ENCODE results near the gene GAS2.

DNA sequence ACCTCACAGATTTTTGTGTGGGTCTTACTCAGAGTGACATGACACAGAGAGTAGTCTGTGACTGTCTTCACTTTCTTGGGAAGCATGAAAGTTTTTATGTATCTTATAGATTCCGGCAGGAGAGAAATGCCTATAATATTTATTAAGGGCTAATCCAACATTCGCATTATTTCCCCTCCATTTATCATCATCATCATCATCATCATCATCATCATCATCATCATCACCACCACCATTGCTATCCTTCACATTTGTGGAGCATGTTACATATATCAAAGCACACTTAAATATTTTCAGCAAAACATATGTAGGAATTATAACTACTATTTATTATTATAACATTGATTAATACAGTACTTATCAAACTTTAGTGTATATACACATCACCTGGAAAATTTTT lies 66.2 kb downstream of the GAS2 start:
- TF ChIP-seq NFE2L1 (tag; IDR thresholded peaks at IDR 0.05; ENCODE audit: borderline replicate concordance, low read depth) (no peak), SMAD2 (IDR thresholded peaks at IDR 0.05; ENCODE audit: low read depth, low read length) (no peak), JUNB (CRISPR knock-in tag; conservative IDR thresholded peaks at IDR 0.05) (no peak), SIN3A (IDR thresholded peaks at IDR 0.05; ENCODE audit: borderline replicate concordance in 2 of 2, control insufficient read depth in 1 of 2, low read depth in 2 of 2, low read length in 2 of 2) (no peak), EP300 (IDR thresholded peaks at IDR 0.05; ENCODE audit: low read length) (no peak), HEY1 (CRISPR knock-in tag; IDR thresholded peaks at IDR 0.05; ENCODE audit: borderline replicate concordance) (no peak), GATAD2B (IDR thresholded peaks at IDR 0.05; ENCODE audit: borderline replicate concordance) (no peak)
- TF ChIP-seq, protein P1, sequence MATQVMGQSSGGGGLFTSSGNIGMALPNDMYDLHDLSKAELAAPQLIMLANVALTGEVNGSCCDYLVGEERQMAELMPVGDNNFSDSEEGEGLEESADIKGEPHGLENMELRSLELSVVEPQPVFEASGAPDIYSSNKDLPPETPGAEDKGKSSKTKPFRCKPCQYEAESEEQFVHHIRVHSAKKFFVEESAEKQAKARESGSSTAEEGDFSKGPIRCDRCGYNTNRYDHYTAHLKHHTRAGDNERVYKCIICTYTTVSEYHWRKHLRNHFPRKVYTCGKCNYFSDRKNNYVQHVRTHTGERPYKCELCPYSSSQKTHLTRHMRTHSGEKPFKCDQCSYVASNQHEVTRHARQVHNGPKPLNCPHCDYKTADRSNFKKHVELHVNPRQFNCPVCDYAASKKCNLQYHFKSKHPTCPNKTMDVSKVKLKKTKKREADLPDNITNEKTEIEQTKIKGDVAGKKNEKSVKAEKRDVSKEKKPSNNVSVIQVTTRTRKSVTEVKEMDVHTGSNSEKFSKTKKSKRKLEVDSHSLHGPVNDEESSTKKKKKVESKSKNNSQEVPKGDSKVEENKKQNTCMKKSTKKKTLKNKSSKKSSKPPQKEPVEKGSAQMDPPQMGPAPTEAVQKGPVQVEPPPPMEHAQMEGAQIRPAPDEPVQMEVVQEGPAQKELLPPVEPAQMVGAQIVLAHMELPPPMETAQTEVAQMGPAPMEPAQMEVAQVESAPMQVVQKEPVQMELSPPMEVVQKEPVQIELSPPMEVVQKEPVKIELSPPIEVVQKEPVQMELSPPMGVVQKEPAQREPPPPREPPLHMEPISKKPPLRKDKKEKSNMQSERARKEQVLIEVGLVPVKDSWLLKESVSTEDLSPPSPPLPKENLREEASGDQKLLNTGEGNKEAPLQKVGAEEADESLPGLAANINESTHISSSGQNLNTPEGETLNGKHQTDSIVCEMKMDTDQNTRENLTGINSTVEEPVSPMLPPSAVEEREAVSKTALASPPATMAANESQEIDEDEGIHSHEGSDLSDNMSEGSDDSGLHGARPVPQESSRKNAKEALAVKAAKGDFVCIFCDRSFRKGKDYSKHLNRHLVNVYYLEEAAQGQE (IDR thresholded peaks at IDR 0.05; ENCODE audit: borderline replicate concordance), result no peak
- TF ChIP-seq, protein P1 (CRISPR knock-in tag; IDR thresholded peaks at IDR 0.05; ENCODE audit: low read depth), result no peak

All from K562 (cell line).